Trophoblast cell (in vitro differentiated cells and primary cell): ENCODE results near the gene TCF7L1.
"Not testable (repeated sequence)": the region's sequence is repeated elsewhere in the genome, so short reads cannot be mapped to it uniquely, and the experiment has no call there.

Experiments used
- DNase-seq, 2 donors: peaks; one replicate each; pipeline ENCODE4 v3.0.0-alpha.2; 2016
- H2AFZ ChIP-seq: 2 replicates; pipeline ENCODE4 v1.6.1; 2013; ENCODE audit warnings: low read length, moderate library complexity, mild to moderate bottlenecking; ENCODE audit not compliant: insufficient read depth, poor library complexity
- H2AK5ac ChIP-seq: 2 replicates; pipeline ENCODE4 v1.6.1; 2013; ENCODE audit warnings: mild to moderate bottlenecking, low read length
- H2BK120ac ChIP-seq: 2 replicates; pipeline ENCODE4 v1.6.1; 2013; ENCODE audit warnings: low read length, mild to moderate bottlenecking, moderate library complexity; ENCODE audit not compliant: insufficient read depth, poor library complexity
- H2BK12ac ChIP-seq: 2 replicates; pipeline ENCODE4 v1.6.1; 2013; ENCODE audit warnings: mild to moderate bottlenecking, low read length, moderate library complexity
- H2BK5ac ChIP-seq: 2 replicates; pipeline ENCODE4 v1.6.1; 2013; ENCODE audit warnings: low read length, low read depth, moderate library complexity, mild to moderate bottlenecking; ENCODE audit not compliant: poor library complexity
- H3K14ac ChIP-seq: 2 replicates; pipeline ENCODE4 v1.6.1; 2013; ENCODE audit warnings: mild to moderate bottlenecking, low read length
- H3K18ac ChIP-seq: 2 replicates; pipeline ENCODE4 v1.6.1; 2013; ENCODE audit warnings: mild to moderate bottlenecking, low read length
- H3K23ac ChIP-seq: 2 replicates; pipeline ENCODE4 v1.6.1; 2013; ENCODE audit warnings: low read length
- H3K27ac ChIP-seq: 2 replicates; pipeline ENCODE4 v1.5.1; 2013; ENCODE audit warnings: low read depth, mild to moderate bottlenecking, inconsistent platforms, low read length, moderate library complexity
- H3K27me3 ChIP-seq: 2 replicates; pipeline ENCODE4 v1.6.1; 2013; ENCODE audit warnings: inconsistent platforms, mild to moderate bottlenecking, low read length, moderate library complexity; ENCODE audit not compliant: insufficient read depth
- H3K36me3 ChIP-seq, 2 experiments: 1 replicate in 1 of 2; 2 replicates in 1 of 2; pipeline ENCODE4 v1.6.1; 2013; ENCODE audit warnings: low read length in 2 of 2, mild to moderate bottlenecking in 2 of 2, moderate library complexity in 1 of 2; ENCODE audit not compliant: insufficient read depth in 2 of 2, control insufficient read depth in 1 of 2
- H3K4ac ChIP-seq: 2 replicates; pipeline ENCODE4 v1.6.1; 2013; ENCODE audit warnings: low read depth, mild to moderate bottlenecking, low read length, moderate library complexity
- H3K4me1 ChIP-seq, 2 experiments: 1 replicate in 1 of 2; 2 replicates in 1 of 2; pipeline ENCODE4 v1.6.1; 2013; ENCODE audit warnings: low read length in 2 of 2, mild to moderate bottlenecking in 2 of 2, moderate library complexity in 1 of 2; ENCODE audit not compliant: insufficient read depth in 2 of 2, control insufficient read depth in 1 of 2
- H3K4me2 ChIP-seq: 2 replicates; pipeline ENCODE4 v1.6.1; 2013; ENCODE audit warnings: inconsistent platforms, mild to moderate bottlenecking, low read length, moderate library complexity
- H3K4me3 ChIP-seq: 2 replicates; pipeline ENCODE4 v1.5.1; 2013; ENCODE audit warnings: mild to moderate bottlenecking, low read depth, low read length, inconsistent platforms
- H3K79me1 ChIP-seq: one replicate; pipeline ENCODE4 v1.6.1; 2013; ENCODE audit warnings: low read length
- H3K79me2 ChIP-seq: 2 replicates; pipeline ENCODE4 v1.6.1; 2013; ENCODE audit warnings: low read length, mild to moderate bottlenecking; ENCODE audit not compliant: control insufficient read depth, insufficient read depth, poor library complexity
- H3K9ac ChIP-seq: 2 replicates; pipeline ENCODE4 v1.6.1; 2013; ENCODE audit warnings: mild to moderate bottlenecking, low read length
- H3K9me3 ChIP-seq: 2 replicates; pipeline ENCODE4 v1.6.1; 2013; ENCODE audit warnings: low read depth, mild to moderate bottlenecking, control low read depth, inconsistent platforms, low read length; ENCODE audit not compliant: insufficient read depth
- H4K12ac ChIP-seq: 2 replicates; pipeline ENCODE4 v1.6.1; 2013; ENCODE audit warnings: low read depth, mild to moderate bottlenecking, low read length, moderate library complexity
- H4K8ac ChIP-seq: 2 replicates; pipeline ENCODE4 v1.6.1; 2013; ENCODE audit warnings: low read depth, mild to moderate bottlenecking, low read length, moderate library complexity
- H4K91ac ChIP-seq: one replicate; pipeline ENCODE4 v1.6.1; 2013; ENCODE audit warnings: low read depth, mild to moderate bottlenecking, low read length, moderate library complexity
- WGBS: extraction: QIAGEN DNeasy Blood & Tissue Kit; methylation state at CpG from one replicate; pipeline ENCODE4 v1.1.7; 2013; ENCODE audit warnings: missing lambda C conversion rate; ENCODE audit not compliant: insufficient read length, insufficient coverage; ENCODE audit errors: extremely low coverage; 5-methylcytosine and 5-hydroxymethylcytosine counted together

TCF7L1 gene

GRCh38 chr2:85329181-85329651 is 196.0 kb downstream of the TCF7L1 start:
- Histone ChIP-seq H2AFZ (no peak overlapping the region), H3K4ac (no peak overlapping the region), H4K91ac (no peak overlapping the region), H3K9me3 (no peaks in the 10 kb centered on the region), H4K12ac (no peak overlapping the region), H2BK5ac (no peak overlapping the region), H3K18ac (no peak overlapping the region), H3K27me3 (no peaks in the 10 kb centered on the region), H4K8ac (no peak overlapping the region), H3K23ac (no peak overlapping the region), H3K9ac (no peak overlapping the region), H3K4me1 (peaks cover 11 to 13% of the 10 kb centered on the region in 2 experiments), H2BK120ac (no peak overlapping the region), H3K36me3 (peaks cover 6 to 7% of the 10 kb centered on the region in 2 experiments), H3K14ac (no peak overlapping the region), H3K4me2 (no peak overlapping the region), H3K27ac (no peak overlapping the region), H3K79me2 (peaks cover 12% of the 10 kb centered on the region), H2BK12ac (no peak overlapping the region), H3K4me3 (no peak overlapping the region), H2AK5ac (no peak overlapping the region), H3K79me1 (peaks cover 5% of the 10 kb centered on the region)
- DNase-seq = no peak

GRCh38 chr2:85329701-85330100 is 196.5 kb downstream of the TCF7L1 start:
- not testable (repeated sequence) for H3K9ac ChIP-seq, H3K23ac ChIP-seq, H3K36me3 ChIP-seq, H4K8ac ChIP-seq, H3K27ac ChIP-seq, H3K14ac ChIP-seq, H2AFZ ChIP-seq, H2BK12ac ChIP-seq, H2BK120ac ChIP-seq, H3K79me1 ChIP-seq, H4K91ac ChIP-seq, DNase-seq, H4K12ac ChIP-seq, H3K4ac ChIP-seq, H3K4me2 ChIP-seq, H2BK5ac ChIP-seq, H3K27me3 ChIP-seq, H3K18ac ChIP-seq, H3K4me3 ChIP-seq, H3K9me3 ChIP-seq, H2AK5ac ChIP-seq
- Histone ChIP-seq H3K4me1 (peaks cover 11 to 13% of the 10 kb centered on the region in 2 experiments), H3K79me2 (peaks cover 12% of the 10 kb centered on the region)
- WGBS = no CpG with 5 or more reads among the region's 3 CpGs

GRCh38 chr2:85330839-85331636 is 197.8 kb downstream of the TCF7L1 start:
- Histone ChIP-seq H3K9ac (no peak overlapping the region), H2AFZ (no peak overlapping the region), H3K4me1 (peaks cover 10 to 11% of the 10 kb centered on the region in 2 experiments), H4K91ac (no peak overlapping the region), H3K4me3 (no peak overlapping the region), H3K23ac (no peak overlapping the region), H2BK12ac (no peak overlapping the region), H3K9me3 (no peaks in the 10 kb centered on the region), H3K79me1 (peaks cover 5% of the 10 kb centered on the region), H3K18ac (no peak overlapping the region), H3K36me3 (peaks cover 0 to 4% of the 10 kb centered on the region in 2 experiments), H2BK120ac (no peak overlapping the region), H2AK5ac (no peak overlapping the region), H4K8ac (no peak overlapping the region), H3K27ac (no peak overlapping the region), H3K4me2 (no peak overlapping the region), H3K27me3 (no peaks in the 10 kb centered on the region), H3K79me2 (peaks cover 12% of the 10 kb centered on the region), H4K12ac (no peak overlapping the region), H3K14ac (no peak overlapping the region), H2BK5ac (no peak overlapping the region), H3K4ac (no peak overlapping the region)
- WGBS = no CpG with 5 or more reads among the region's 13 CpGs
- no peak for DNase-seq

- not testable (repeated sequence) for H2BK5ac ChIP-seq, H3K4me2 ChIP-seq, H2AK5ac ChIP-seq, H3K36me3 ChIP-seq, H3K14ac ChIP-seq, H2AFZ ChIP-seq, H3K79me1 ChIP-seq, H3K4me3 ChIP-seq, H4K8ac ChIP-seq, H4K91ac ChIP-seq, H3K4ac ChIP-seq, DNase-seq, H2BK12ac ChIP-seq, H3K9me3 ChIP-seq, H3K27ac ChIP-seq, H3K9ac ChIP-seq, H4K12ac ChIP-seq, H3K23ac ChIP-seq, H3K18ac ChIP-seq, H3K27me3 ChIP-seq, H2BK120ac ChIP-seq, H3K4me1 ChIP-seq, H3K79me2 ChIP-seq
- WGBS = no CpG with 5 or more reads among the region's 4 CpGs
Observed at GRCh38 chr2:85333877-85334276, 200.7 kb downstream of the TCF7L1 start.
